ENCODE results near the gene MICAL2.

DNA sequence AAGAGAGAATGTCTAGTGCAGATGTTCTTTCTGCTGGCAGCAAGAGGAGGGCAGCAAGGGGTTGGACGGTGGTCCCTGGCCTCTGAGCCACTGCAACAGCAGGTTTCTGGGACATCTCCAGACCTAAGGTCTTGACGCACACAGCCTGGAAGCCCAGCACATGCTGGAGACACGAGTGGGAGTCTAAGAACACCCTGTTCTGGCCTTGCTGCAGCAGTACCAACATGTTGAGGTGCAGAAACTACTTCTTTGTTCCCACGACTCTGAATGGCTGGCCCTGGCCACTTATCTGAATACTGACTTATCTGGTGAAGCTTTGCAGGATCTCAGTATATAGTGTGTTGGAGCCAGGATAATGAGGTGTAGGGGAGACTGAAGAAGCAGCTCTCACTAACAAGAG lies 6.8 kb downstream of the MICAL2 start:
- TF ChIP-seq, protein P1, sequence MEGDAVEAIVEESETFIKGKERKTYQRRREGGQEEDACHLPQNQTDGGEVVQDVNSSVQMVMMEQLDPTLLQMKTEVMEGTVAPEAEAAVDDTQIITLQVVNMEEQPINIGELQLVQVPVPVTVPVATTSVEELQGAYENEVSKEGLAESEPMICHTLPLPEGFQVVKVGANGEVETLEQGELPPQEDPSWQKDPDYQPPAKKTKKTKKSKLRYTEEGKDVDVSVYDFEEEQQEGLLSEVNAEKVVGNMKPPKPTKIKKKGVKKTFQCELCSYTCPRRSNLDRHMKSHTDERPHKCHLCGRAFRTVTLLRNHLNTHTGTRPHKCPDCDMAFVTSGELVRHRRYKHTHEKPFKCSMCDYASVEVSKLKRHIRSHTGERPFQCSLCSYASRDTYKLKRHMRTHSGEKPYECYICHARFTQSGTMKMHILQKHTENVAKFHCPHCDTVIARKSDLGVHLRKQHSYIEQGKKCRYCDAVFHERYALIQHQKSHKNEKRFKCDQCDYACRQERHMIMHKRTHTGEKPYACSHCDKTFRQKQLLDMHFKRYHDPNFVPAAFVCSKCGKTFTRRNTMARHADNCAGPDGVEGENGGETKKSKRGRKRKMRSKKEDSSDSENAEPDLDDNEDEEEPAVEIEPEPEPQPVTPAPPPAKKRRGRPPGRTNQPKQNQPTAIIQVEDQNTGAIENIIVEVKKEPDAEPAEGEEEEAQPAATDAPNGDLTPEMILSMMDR (IDR thresholded peaks at IDR 0.05), result no peak
- no peak for TF ChIP-seq POLR2A (IDR thresholded peaks at IDR 0.05)
